HG03175 (cell line): ENCODE results near the gene PLPP1.
"Not testable (repeated sequence)": the region's sequence is repeated elsewhere in the genome, so short reads cannot be mapped to it uniquely, and the experiment has no call there.

ENCODE experiments used
- ATAC-seq: cut with Tn5 transposase; IDR thresholded peaks from one replicate; pipeline ENCODE4 v1.9.1; 2021; ENCODE audit warnings: mild to moderate bottlenecking, moderate library complexity; ENCODE audit not compliant: unreplicated experiment

Gene PLPP1

GRCh38 chr5:55507574-55507973 is 27.2 kb downstream of the PLPP1 start:
- no peak for ATAC-seq

GRCh38 chr5:55505711-55506110 is 29.1 kb downstream of the PLPP1 start:
- ATAC-seq = not testable (repeated sequence)

- ATAC-seq = not testable (repeated sequence)
These were observed 30.8 kb downstream of the PLPP1 start for GRCh38 chr5:55503917-55504316.

- no peak for ATAC-seq
These were observed 32.0 kb downstream of the PLPP1 start for GRCh38 chr5:55502759-55503158.

- no peak for ATAC-seq
These were observed 36.3 kb downstream of the PLPP1 start for GRCh38 chr5:55498457-55498856.

GRCh38 chr5:55497712-55498111 is 37.1 kb downstream of the PLPP1 start:
- ATAC-seq = no peak

- ATAC-seq = no peak
These were observed 39.5 kb downstream of the PLPP1 start for GRCh38 chr5:55495216-55495615.

GRCh38 chr5:55492449-55492848 is 42.3 kb downstream of the PLPP1 start:
- no peak for ATAC-seq

GRCh38 chr5:55485073-55485472 is 49.7 kb downstream of the PLPP1 start:
- ATAC-seq = no peak

- ATAC-seq = no peak
These were observed 50.2 kb downstream of the PLPP1 start for GRCh38 chr5:55484531-55484930.

GRCh38 chr5:55483885-55484284 is 50.9 kb downstream of the PLPP1 start:
- no peak for ATAC-seq

GRCh38 chr5:55481293-55481855 is 53.4 kb downstream of the PLPP1 start:
- no peak for ATAC-seq

- ATAC-seq = no peak
These were observed 54.0 kb downstream of the PLPP1 start for GRCh38 chr5:55480781-55481180.

GRCh38 chr5:55472642-55473041 is 62.1 kb downstream of the PLPP1 start:
- no peak for ATAC-seq

- ATAC-seq = no peak
These were observed 63.3 kb downstream of the PLPP1 start for GRCh38 chr5:55471468-55471867.

GRCh38 chr5:55470282-55470681 is 64.5 kb downstream of the PLPP1 start:
- no peak for ATAC-seq

- ATAC-seq = no peak
These were observed 64.9 kb downstream of the PLPP1 start for GRCh38 chr5:55469839-55470238.

GRCh38 chr5:55467862-55468551 is 66.8 kb downstream of the PLPP1 start:
- no peak for ATAC-seq

GRCh38 chr5:55463613-55464012 is 71.2 kb downstream of the PLPP1 start:
- ATAC-seq = no peak

- ATAC-seq = no peak
These were observed 75.2 kb downstream of the PLPP1 start for GRCh38 chr5:55459572-55459971.

GRCh38 chr5:55456216-55456895 is 78.4 kb downstream of the PLPP1 start:
- ATAC-seq = no peak

GRCh38 chr5:55454282-55454681 is 80.5 kb downstream of the PLPP1 start:
- no peak for ATAC-seq
